HCT116 (cell line): ENCODE data around the gene ZNF80. TPM values are rescaled to one million over a fixed set of nuclear protein-coding genes. Genes with fewer than 3 reads are reported as not detected.

ENCODE experiments used
- ATAC-seq: fragments of 200-7000 bp; cut with Tn5 transposase; 2 replicates; pipeline ENCODE4 v1.9.1; 2020; ENCODE audit warnings: mild to moderate bottlenecking, moderate library complexity
- BruUV-seq: library from RNA; stranded (reverse); fragments of 400-500 nt; replicated peaks from 2 replicates; lab custom pipeline; 2021; lab: Mats Ljungman, UMichigan
- CTCF ChIA-PET: fragments of 300-600 bp; sonication (Branson Sonifier 250); formaldehyde crosslinking; loops from one replicate; lab custom pipeline; 2021; ENCODE audit warnings: antibody characterized with exemption; lab: Charles Lee
- POLR2A ChIA-PET: fragments of 300-600, 350-600 bp; sonication (Branson Sonifier 250); formaldehyde crosslinking; loops from one replicate; lab custom pipeline; 2021; ENCODE audit warnings: antibody characterized with exemption; lab: Charles Lee
- RAD21 ChIA-PET, 2 experiments: fragments of 300-600 bp; sonication (Branson Sonifier 250); formaldehyde crosslinking; loops; one replicate each; lab custom pipeline; 2023; ENCODE audit warnings: low total read pairs in 2 of 2; ENCODE audit not compliant: uncharacterized antibody in 2 of 2, unreplicated experiment in 2 of 2, low non-redundant PET in 1 of 2; lab: Charles Lee
- DNase-seq: peaks from one replicate; pipeline ENCODE4 v3.0.0-alpha.2; 2010; ENCODE audit warnings: low read depth, low spot score
- H2AFZ ChIP-seq: fragments of 200-600 bp; shearing (Covaris generic), sonication (generic); 2 replicates; pipeline ENCODE4 v1.6.1; 2017; ENCODE audit warnings: low read depth, mixed run types, mixed read lengths, antibody characterized with exemption, low read length; ENCODE audit not compliant: poor library complexity, severe bottlenecking
- H3K27ac ChIP-seq: 2 replicates; pipeline ENCODE4 v1.5.1; 2012; ENCODE audit warnings: low read depth, low read length
- H3K27me3 ChIP-seq: fragments of 200-600 bp; sonication (generic); 2 replicates; pipeline ENCODE4 v1.6.1; 2016; ENCODE audit warnings: mixed run types, low read length, mixed read lengths; ENCODE audit not compliant: insufficient read depth
- H3K36me3 ChIP-seq, 2 experiments: fragments of 200-500 bp in 1 of 2; fragments of 200-600 bp in 1 of 2; sonication (Bioruptor generic) in 1 of 2; sonication (generic) in 1 of 2; 2 replicates each; pipeline versions ENCODE4 v1.5.1 to v1.6.1; 2014 to 2016; ENCODE audit warnings: low read length in 2 of 2, inconsistent platforms in 1 of 2, mixed read lengths in 1 of 2, mixed run types in 1 of 2; ENCODE audit not compliant: insufficient read depth in 2 of 2, control insufficient read depth in 1 of 2
- H3K4me1 ChIP-seq, 2 experiments: fragments of 200-600 bp in 1 of 2; sonication (generic) in 1 of 2; 2 replicates each; pipeline versions ENCODE4 v1.5.1 to v1.6.1; 2012 to 2017; ENCODE audit warnings: low read length in 2 of 2, inconsistent platforms in 1 of 2, mild to moderate bottlenecking in 1 of 2, mixed read lengths in 1 of 2, mixed run types in 1 of 2, moderate library complexity in 1 of 2; ENCODE audit not compliant: insufficient read depth in 2 of 2, control insufficient read depth in 1 of 2
- H3K4me2 ChIP-seq: fragments of 200-600 bp; sonication (generic); 2 replicates; pipeline ENCODE4 v1.6.1; 2017; ENCODE audit warnings: mixed run types, low read length, mixed read lengths
- H3K4me3 ChIP-seq, 2 experiments: fragments of 200-600 bp in 1 of 2; sonication (generic) in 1 of 2; replicated peaks in 1 of 2; 2 replicates each; pipeline ENCODE4 v1.5.1; 2011 to 2016; ENCODE audit warnings: low read length in 2 of 2, control low read depth in 1 of 2, low read depth in 1 of 2, mild to moderate bottlenecking in 1 of 2, mixed read lengths in 1 of 2, mixed run types in 1 of 2
- H3K79me2 ChIP-seq: fragments of 200-600 bp; sonication (generic); 2 replicates; pipeline ENCODE4 v1.6.1; 2017; ENCODE audit warnings: mild to moderate bottlenecking, mixed run types, low read length, moderate library complexity, mixed read lengths; ENCODE audit not compliant: insufficient read depth
- H3K9ac ChIP-seq: fragments of 200-600 bp; sonication (generic); 2 replicates; pipeline ENCODE4 v1.6.1; 2016; ENCODE audit warnings: low read length, mixed read lengths
- H3K9me2 ChIP-seq: fragments of 200-600 bp; sonication (generic), shearing (Covaris generic); 2 replicates; pipeline ENCODE4 v1.6.1; 2017; ENCODE audit warnings: mixed run types, mild to moderate bottlenecking, moderate library complexity; ENCODE audit not compliant: insufficient read depth
- H3K9me3 ChIP-seq, 2 experiments: fragments of 200-500 bp in 1 of 2; fragments of 200-600 bp in 1 of 2; sonication (Bioruptor generic) in 1 of 2; sonication (generic) in 1 of 2; 2 replicates each; pipeline ENCODE4 v1.6.1; 2014 to 2017; ENCODE audit warnings: low read length in 2 of 2, mixed read lengths in 2 of 2, inconsistent platforms in 1 of 2, low read depth in 1 of 2, mild to moderate bottlenecking in 1 of 2, mixed run types in 1 of 2, moderate library complexity in 1 of 2; ENCODE audit not compliant: control insufficient read depth in 1 of 2, insufficient read depth in 1 of 2
- H4K20me1 ChIP-seq: fragments of 200-600 bp; sonication (generic), shearing (Covaris generic); 2 replicates; pipeline ENCODE4 v1.6.1; 2017; ENCODE audit warnings: mixed run types, mild to moderate bottlenecking, moderate library complexity; ENCODE audit not compliant: insufficient read depth
- ATF3 ChIP-seq: IDR thresholded peaks from 2 replicates; pipeline ENCODE4 v1.6.1; 2012
- CBX3 ChIP-seq: IDR thresholded peaks from 2 replicates; pipeline ENCODE4 v1.6.1; 2012; ENCODE audit warnings: low read depth
- CEBPB ChIP-seq: IDR thresholded peaks from 2 replicates; pipeline ENCODE4 v1.6.1; 2012; ENCODE audit warnings: low read depth
- EZH2 ChIP-seq: fragments of 200-600 bp; sonication (generic); IDR thresholded peaks from 2 replicates; pipeline ENCODE4 v1.6.1; 2017; ENCODE audit warnings: antibody characterized with exemption, mixed run types
- EZH2phosphoT487 ChIP-seq: fragments of 200-600 bp; IDR thresholded peaks from 2 replicates; pipeline ENCODE4 v1.6.1; 2018; ENCODE audit warnings: antibody characterized with exemption, borderline replicate concordance
- FOSL1 ChIP-seq: IDR thresholded peaks from 2 replicates; pipeline ENCODE4 v1.6.1; 2012; ENCODE audit warnings: low read depth
- JUND ChIP-seq: IDR thresholded peaks from 2 replicates; pipeline ENCODE4 v1.6.1; 2012
- POLR2AphosphoS5 ChIP-seq: IDR thresholded peaks from 2 replicates; pipeline ENCODE4 v1.6.1; 2011; ENCODE audit warnings: mild to moderate bottlenecking, low read depth, low read length, moderate library complexity
- RAD21 ChIP-seq: IDR thresholded peaks from 2 replicates; pipeline ENCODE4 v1.6.1; 2012; ENCODE audit warnings: low read depth, mild to moderate bottlenecking
- REST ChIP-seq: IDR thresholded peaks from 2 replicates; pipeline ENCODE4 v1.6.1; 2012; ENCODE audit warnings: low read depth
- SIN3A ChIP-seq: IDR thresholded peaks from 2 replicates; pipeline ENCODE4 v1.6.1; 2012; ENCODE audit warnings: low read depth
- SP1 ChIP-seq: IDR thresholded peaks from 2 replicates; pipeline ENCODE4 v1.6.1; 2012; ENCODE audit warnings: low read depth
- TCF7L2 ChIP-seq: IDR thresholded peaks from 2 replicates; pipeline ENCODE4 v1.7.0; 2011; ENCODE audit warnings: borderline replicate concordance, inconsistent platforms; ENCODE audit not compliant: insufficient read depth, insufficient read length; ENCODE audit errors: extremely low read depth
- ZBTB33 ChIP-seq: IDR thresholded peaks from 2 replicates; pipeline ENCODE4 v1.6.1; 2011; ENCODE audit warnings: mild to moderate bottlenecking, low read length, moderate library complexity; ENCODE audit not compliant: insufficient replicate concordance; ENCODE audit errors: extremely low read depth
- ZFX ChIP-seq: fragments of 450-650 bp; IDR thresholded peaks from 2 replicates; pipeline ENCODE4 v1.6.1; 2017
- ZNF274 ChIP-seq: fragments of 200-500 bp; sonication (Bioruptor generic); IDR thresholded peaks from 2 replicates; pipeline ENCODE4 v1.6.1; 2014; ENCODE audit warnings: mild to moderate bottlenecking, low read depth, low read length, inconsistent platforms
- intact Hi-C: fragments of 100-400 bp; cut with micrococcal nuclease; formaldehyde crosslinking; loops from 2 replicates; pipeline ENCODE4 v1.10.0; 2022
- total RNA-seq: library from RNA; stranded (reverse); gene quantifications from one replicate; pipeline ENCODE4 v1.2.1, GENCODE V29; 2021; ENCODE audit not compliant: unreplicated experiment

The ZNF80 gene
- total RNA-seq, 1 experiment from 2014 or later = 0.12 TPM

GRCh38 chr3:114217266-114217665 is 20.1 kb downstream of the ZNF80 start:
- Histone ChIP-seq H3K4me3 (no peak overlapping the region), H3K9ac (no peak overlapping the region), H3K36me3 (no peaks in the 10 kb centered on the region), H3K27me3 (peaks cover 15% of the 10 kb centered on the region; the same call in 1 of the 2 replicates), H3K4me1 (no peaks in the 10 kb centered on the region), H3K27ac (no peak overlapping the region), H3K4me2 (no peak overlapping the region), H3K9me2 (no peaks in the 10 kb centered on the region; the same call in 1 of the 2 replicates), H3K9me3 (no peaks in the 10 kb centered on the region), H2AFZ (no peak overlapping the region), H3K79me2 (no peaks in the 10 kb centered on the region), H4K20me1 (no peaks in the 10 kb centered on the region)
- ATAC-seq (no peak), DNase-seq (no peak)
- no TSS peak for BruUV-seq
- TF ChIP-seq ATF3 (no peak), TCF7L2 (no peak), ZBTB33 (no peak), REST (no peak), CBX3 (no peak), SIN3A (no peak), CEBPB (no peak), ZNF274 (no peak), RAD21 (no peak), FOSL1 (no peak), EZH2phosphoT487 (no peak), ZFX (no peak), JUND (no peak), EZH2 (no peak), SP1 (no peak), POLR2AphosphoS5 (no peak)
- intact Hi-C loops = no loop called here
- ChIA-PET CTCF (no interaction called here), RAD21 (no interaction called here), POLR2A (no interaction called here)
